GM21360 (cell line): Measurements from ENCODE around the gene ANGPTL4.
"Not testable (repeated sequence)": the region's sequence is repeated elsewhere in the genome, so short reads cannot be mapped to it uniquely, and the experiment has no call there.

Experiments used
- ATAC-seq: cut with Tn5 transposase; IDR thresholded peaks from one replicate; pipeline ENCODE4 v1.9.1; 2021; ENCODE audit warnings: mild to moderate bottlenecking, moderate library complexity; ENCODE audit not compliant: unreplicated experiment

The ANGPTL4 gene

GRCh38 chr19:8360196-8360595, 3.8 kb upstream of the ANGPTL4 start:
- ATAC-seq = no peak

GRCh38 chr19:8361921-8362793, 1.8 kb upstream of the ANGPTL4 start:
- ATAC-seq = no peak

GRCh38 chr19:8366121-8366581, 2.2 kb downstream of the ANGPTL4 start:
- ATAC-seq = no peak

GRCh38 chr19:8366961-8367326, 3.0 kb downstream of the ANGPTL4 start:
- no peak for ATAC-seq

GRCh38 chr19:8367327-8368001, 3.5 kb downstream of the ANGPTL4 start:
- no peak for ATAC-seq

GRCh38 chr19:8370176-8371010, 6.4 kb downstream of the ANGPTL4 start:
- no peak for ATAC-seq

GRCh38 chr19:8371011-8371804, 7.3 kb downstream of the ANGPTL4 start:
- ATAC-seq = no peak

GRCh38 chr19:8373867-8374813, 10.2 kb downstream of the ANGPTL4 start:
- ATAC-seq = no peak

GRCh38 chr19:8375766-8376165, 11.8 kb downstream of the ANGPTL4 start:
- not testable (repeated sequence) for ATAC-seq

GRCh38 chr19:8376373-8376974, 12.5 kb downstream of the ANGPTL4 start:
- ATAC-seq = not testable (repeated sequence)

- ATAC-seq = no peak
Observed at GRCh38 chr19:8377598-8377997, 13.6 kb downstream of the ANGPTL4 start.

GRCh38 chr19:8379156-8379891, 15.4 kb downstream of the ANGPTL4 start:
- not testable (repeated sequence) for ATAC-seq

GRCh38 chr19:8384569-8384968, 20.6 kb downstream of the ANGPTL4 start:
- not testable (repeated sequence) for ATAC-seq

GRCh38 chr19:8385103-8385502, 21.1 kb downstream of the ANGPTL4 start:
- not testable (repeated sequence) for ATAC-seq

- not testable (repeated sequence) for ATAC-seq
Observed at GRCh38 chr19:8385566-8385965, 21.6 kb downstream of the ANGPTL4 start.

GRCh38 chr19:8386419-8386818, 22.5 kb downstream of the ANGPTL4 start:
- ATAC-seq = not testable (repeated sequence)

- ATAC-seq = no peak
Observed at GRCh38 chr19:8386990-8387389, 23.0 kb downstream of the ANGPTL4 start.
